Measurements from ENCODE around the gene FRMD4B.
"Not testable (repeated sequence)": the region's sequence is repeated elsewhere in the genome, so short reads cannot be mapped to it uniquely, and the experiment has no call there.

Gene FRMD4B

DNA sequence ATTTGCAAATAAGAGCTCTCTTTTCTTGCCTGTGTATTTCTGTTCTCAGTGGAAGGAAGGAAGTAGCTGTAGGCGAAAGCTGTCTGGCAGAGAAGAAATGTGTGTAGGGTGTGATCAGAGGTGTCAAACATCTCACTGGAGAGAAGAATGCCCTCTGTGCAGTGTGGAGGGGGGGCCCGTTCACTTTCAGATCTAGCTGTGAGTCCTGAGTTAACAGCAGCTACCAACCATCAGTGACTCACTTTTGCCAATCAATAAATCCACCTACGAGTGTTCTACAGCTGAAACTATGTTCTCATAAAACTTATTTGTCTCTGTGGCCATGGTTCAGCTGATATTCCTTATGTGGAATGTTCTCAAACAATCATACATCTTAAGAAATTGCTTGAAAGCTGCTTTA lies 103.7 kb downstream of the FRMD4B start:
- TF ChIP-seq, protein P1, sequence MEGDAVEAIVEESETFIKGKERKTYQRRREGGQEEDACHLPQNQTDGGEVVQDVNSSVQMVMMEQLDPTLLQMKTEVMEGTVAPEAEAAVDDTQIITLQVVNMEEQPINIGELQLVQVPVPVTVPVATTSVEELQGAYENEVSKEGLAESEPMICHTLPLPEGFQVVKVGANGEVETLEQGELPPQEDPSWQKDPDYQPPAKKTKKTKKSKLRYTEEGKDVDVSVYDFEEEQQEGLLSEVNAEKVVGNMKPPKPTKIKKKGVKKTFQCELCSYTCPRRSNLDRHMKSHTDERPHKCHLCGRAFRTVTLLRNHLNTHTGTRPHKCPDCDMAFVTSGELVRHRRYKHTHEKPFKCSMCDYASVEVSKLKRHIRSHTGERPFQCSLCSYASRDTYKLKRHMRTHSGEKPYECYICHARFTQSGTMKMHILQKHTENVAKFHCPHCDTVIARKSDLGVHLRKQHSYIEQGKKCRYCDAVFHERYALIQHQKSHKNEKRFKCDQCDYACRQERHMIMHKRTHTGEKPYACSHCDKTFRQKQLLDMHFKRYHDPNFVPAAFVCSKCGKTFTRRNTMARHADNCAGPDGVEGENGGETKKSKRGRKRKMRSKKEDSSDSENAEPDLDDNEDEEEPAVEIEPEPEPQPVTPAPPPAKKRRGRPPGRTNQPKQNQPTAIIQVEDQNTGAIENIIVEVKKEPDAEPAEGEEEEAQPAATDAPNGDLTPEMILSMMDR (IDR thresholded peaks at IDR 0.05; ENCODE audit: control insufficient read depth, insufficient read depth, low read depth, low read length, missing control alignments): no peak
- no peak overlapping the region for H3K4me3 ChIP-seq (ENCODE audit: control insufficient read depth, low read depth, low read length)
- DNase-seq (ENCODE audit: low read depth): no peak

DNA sequence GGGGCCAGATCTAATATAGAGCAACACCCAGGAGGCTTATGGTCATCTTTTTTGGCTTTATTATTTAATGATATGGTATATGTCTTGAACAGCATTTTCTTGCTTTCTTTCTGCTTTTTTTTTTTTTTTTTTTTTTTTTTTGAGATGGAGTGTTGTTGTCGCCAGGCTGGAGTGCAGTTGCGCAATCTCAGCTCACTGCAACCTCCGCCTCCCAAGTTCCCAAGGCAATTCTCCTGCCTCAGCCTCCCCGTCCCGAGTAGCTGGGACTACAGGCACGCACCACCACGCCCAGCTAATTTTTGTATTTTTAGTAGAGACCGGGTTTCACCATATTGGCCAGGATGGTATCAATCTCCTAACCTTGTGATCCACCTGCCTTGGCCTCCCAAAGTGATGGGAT lies 108.5 kb downstream of the FRMD4B start:
- H3K4me3 ChIP-seq (ENCODE audit: control insufficient read depth, low read depth, low read length): not testable (repeated sequence)

DNA sequence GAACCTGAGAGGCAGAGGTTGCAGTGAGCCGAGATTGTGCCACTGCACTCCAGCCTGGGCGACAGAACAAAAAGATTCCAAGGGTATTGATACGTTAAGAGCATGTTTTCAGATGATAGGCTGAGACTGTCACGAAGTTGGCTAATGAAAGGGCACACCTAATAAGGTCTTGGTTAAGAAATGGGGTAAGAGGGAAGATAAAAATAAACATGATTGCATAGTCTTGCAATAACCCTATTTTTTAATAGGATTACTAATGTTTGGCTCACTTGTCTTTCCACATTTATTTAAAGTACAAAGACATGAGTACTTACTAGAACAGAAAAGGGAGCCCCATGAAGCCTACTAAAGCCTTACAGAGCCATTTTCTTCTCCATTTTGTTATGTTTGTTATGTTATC lies 109.0 kb downstream of the FRMD4B start:
- TF ChIP-seq, protein P1 (IDR thresholded peaks at IDR 0.05; ENCODE audit: control insufficient read depth, insufficient read depth, low read depth, low read length, missing control alignments): no peak
- peak; percentile 13 for DNase-seq (ENCODE audit: low read depth)
- no peak overlapping the region for H3K4me3 ChIP-seq (ENCODE audit: control insufficient read depth, low read depth, low read length)

More for the DNA sequence above, 108.5 kb downstream of the FRMD4B start:
- not testable (repeated sequence) for DNase-seq (ENCODE audit: low read depth)

DNA sequence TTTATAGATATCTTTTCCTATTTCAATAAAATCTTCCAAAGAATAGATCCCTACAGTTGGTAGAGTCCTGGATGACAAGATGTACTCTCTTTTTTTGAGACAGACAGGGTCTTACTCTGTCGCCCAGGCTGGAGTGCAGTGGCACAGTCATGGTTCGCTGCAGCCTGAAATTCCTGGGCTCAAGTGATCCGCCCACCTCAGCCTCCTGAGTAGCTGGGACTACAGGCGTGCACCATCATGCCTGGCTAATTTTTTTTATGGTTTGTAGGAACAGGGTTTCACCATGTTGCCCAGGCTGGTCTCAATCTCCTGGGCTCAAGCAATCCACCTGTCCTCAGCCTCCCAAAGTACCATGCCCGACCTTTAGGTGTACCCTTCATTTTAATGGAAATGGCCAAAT lies 109.7 kb downstream of the FRMD4B start:
- not testable (repeated sequence) for DNase-seq (ENCODE audit: low read depth)

DNA sequence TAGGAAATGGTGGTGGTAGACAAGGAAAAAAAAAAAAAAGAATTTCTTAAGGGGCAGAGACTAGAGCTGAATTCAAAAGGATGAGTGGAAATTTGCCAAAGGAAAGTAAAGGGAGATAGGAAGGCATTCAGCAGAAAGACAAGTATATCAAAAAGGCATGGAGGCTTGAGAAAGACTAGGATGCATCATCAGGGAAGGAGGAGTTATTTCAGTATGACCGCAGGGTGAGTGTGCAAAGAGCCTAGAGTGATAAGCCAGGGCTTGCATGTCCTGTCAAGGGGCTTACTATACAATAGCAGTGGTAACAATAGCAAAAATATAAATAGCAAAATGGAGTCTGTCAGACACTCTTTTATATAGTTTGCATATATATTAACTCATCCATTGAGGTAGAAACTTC lies 112.0 kb downstream of the FRMD4B start:
- DNase-seq (ENCODE audit: low read depth): no peak
- TF ChIP-seq, protein P1 (IDR thresholded peaks at IDR 0.05; ENCODE audit: control insufficient read depth, insufficient read depth, low read depth, low read length, missing control alignments): no peak
- H3K4me3 ChIP-seq (ENCODE audit: control insufficient read depth, low read depth, low read length): no peak overlapping the region

More for the DNA sequence above, 109.7 kb downstream of the FRMD4B start:
- not testable (repeated sequence) for H3K4me3 ChIP-seq (ENCODE audit: control insufficient read depth, low read depth, low read length)

DNA sequence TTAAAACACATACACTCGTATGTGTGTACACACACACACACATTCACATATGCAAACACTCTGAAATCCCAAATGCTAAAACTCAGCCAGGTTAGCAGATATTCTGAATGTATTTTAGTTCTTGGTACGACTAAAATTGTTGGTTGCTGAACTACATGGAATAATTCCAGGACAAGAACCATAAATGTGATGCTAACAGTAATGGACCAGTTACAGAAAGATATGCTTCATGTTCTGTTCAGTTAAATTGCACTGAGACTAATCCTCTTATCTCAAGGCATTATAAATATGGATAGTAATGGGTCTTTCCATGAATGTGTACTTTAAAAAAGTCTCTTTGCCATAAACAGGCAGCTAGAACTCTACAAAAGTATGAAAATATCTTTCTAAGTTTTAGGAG lies 113.3 kb downstream of the FRMD4B start:
- no peak for DNase-seq (ENCODE audit: low read depth)
- TF ChIP-seq, protein P1 (IDR thresholded peaks at IDR 0.05; ENCODE audit: control insufficient read depth, insufficient read depth, low read depth, low read length, missing control alignments): no peak
- no peak overlapping the region for H3K4me3 ChIP-seq (ENCODE audit: control insufficient read depth, low read depth, low read length)

DNA sequence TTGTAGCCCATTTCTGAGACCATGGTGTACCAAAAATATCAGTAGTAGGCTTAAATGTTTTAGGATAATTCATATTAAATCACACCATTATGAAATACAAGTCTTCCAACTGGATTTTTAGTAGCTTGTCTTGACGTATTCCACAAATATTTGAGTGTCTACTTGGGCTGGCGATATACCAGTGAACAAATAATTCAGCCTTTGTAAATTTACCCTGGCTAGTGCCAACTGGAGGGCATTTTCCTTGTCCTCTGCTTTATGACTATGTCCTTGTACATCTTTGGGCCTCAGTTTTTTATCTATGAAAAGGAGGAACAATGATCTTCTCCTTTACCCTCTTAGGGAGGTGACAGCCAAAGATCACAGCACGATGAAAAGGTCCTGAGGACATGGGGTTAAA lies 114.8 kb downstream of the FRMD4B start:
- H3K4me3 ChIP-seq (ENCODE audit: control insufficient read depth, low read depth, low read length): no peak overlapping the region
- TF ChIP-seq, protein P1 (IDR thresholded peaks at IDR 0.05; ENCODE audit: control insufficient read depth, insufficient read depth, low read depth, low read length, missing control alignments): no peak

DNA sequence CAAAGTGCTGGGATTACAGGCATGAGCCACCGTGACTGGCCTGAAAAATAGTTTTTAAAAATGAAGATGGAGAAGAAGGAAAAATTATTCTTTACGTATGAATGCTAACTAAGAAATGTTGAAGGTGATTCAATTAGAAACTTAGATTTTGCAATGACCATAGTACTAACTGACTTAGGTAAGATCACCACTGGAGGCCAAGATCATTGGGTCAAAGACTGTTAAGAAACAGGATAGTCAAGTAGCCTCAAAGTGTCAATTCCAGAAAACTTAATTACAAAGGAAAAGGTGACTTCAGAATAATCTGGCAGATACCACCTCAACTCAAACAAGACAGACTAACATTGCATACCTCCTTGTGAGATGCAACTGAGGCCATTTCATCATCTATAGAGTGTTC lies 119.3 kb downstream of the FRMD4B start:
- TF ChIP-seq, protein P1 (IDR thresholded peaks at IDR 0.05; ENCODE audit: control insufficient read depth, insufficient read depth, low read depth, low read length, missing control alignments): no peak

More for the DNA sequence above, 114.8 kb downstream of the FRMD4B start:
- DNase-seq (ENCODE audit: low read depth): no peak

DNA sequence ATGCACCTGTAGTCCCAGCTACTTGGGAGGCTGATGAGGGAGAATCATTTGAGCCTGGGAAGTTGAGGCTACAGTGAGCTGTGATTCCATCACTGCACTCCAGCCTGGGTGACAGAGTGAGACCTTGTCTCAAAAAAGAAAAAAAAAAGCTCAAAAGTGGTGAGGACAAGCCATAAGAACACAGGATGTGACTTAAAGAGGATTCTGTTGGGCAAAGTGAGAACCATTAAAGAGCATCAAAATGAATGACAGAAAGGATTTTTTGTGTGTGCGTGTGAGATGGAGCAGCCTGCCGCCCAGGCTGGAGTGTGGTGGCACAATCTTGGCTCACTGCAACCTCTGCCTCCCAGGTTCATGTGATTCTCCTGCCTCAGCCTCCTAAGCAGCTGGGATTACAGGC lies 119.8 kb downstream of the FRMD4B start:
- H3K4me3 ChIP-seq (ENCODE audit: control insufficient read depth, low read depth, low read length); DNase-seq (ENCODE audit: low read depth): not testable (repeated sequence)

More for the DNA sequence above, 119.3 kb downstream of the FRMD4B start:
- no peak overlapping the region for H3K4me3 ChIP-seq (ENCODE audit: control insufficient read depth, low read depth, low read length)
- DNase-seq (ENCODE audit: low read depth): no peak

DNA sequence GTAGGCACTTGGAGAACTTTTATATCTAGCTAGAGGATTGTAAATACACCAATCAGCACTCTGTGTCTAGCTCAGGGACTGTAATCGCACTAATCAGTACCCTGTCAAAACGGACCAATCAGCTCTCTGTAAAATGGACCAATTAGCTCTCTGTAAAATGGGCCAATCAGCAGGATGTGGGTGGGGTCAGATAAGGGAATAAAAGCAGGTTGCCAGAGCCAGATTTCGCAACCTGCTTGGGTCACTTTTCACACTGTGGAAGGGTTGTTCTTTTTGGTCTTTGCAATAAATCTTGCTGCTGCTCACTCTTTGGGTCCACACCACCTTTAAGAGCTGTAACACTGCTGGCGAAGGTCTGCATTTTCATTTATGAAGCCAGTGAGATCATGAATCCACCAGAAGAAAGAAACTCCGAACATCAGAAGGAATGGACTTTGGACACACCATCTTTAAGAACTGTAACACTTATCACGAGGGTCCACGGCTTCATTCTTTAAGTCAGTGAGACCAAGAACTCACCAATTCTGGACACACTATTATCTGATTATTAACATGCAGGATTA lies 125.0 kb downstream of the FRMD4B start:
- not testable (repeated sequence) for H3K4me3 ChIP-seq (ENCODE audit: control insufficient read depth, low read depth, low read length); DNase-seq (ENCODE audit: low read depth)
